ENCODE results near the gene TSC22D2.

DNA sequence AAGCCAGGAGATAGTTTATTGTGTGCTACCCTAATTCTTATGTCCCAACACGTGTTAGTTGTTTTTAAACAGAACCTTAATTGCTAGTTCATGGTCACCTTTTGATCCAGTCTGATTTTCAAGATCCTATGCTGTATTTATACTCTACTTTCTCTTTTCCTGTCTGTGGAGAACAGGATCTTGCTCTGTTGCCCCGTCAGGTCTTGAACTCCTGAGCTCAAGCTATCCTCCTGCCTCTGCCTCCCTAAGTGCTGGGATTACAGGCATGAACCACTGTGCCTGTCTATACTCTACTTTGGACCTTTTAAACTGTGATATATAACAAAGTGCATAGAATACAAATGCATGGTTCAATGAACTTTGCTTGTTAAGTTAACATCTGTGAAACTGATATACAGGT is 44.7 kb upstream of the TSC22D2 start:
- TF ChIP-seq POLR2AphosphoS5 (IDR thresholded peaks at IDR 0.05; ENCODE audit: low read depth, low read length) (no peak), POLR2A (IDR thresholded peaks at IDR 0.05; ENCODE audit: borderline replicate concordance, extremely low read depth, insufficient read depth, insufficient read length) (no peak), SRF (IDR thresholded peaks at IDR 0.05; ENCODE audit: low read depth) (no peak)
- TF ChIP-seq, protein P1, sequence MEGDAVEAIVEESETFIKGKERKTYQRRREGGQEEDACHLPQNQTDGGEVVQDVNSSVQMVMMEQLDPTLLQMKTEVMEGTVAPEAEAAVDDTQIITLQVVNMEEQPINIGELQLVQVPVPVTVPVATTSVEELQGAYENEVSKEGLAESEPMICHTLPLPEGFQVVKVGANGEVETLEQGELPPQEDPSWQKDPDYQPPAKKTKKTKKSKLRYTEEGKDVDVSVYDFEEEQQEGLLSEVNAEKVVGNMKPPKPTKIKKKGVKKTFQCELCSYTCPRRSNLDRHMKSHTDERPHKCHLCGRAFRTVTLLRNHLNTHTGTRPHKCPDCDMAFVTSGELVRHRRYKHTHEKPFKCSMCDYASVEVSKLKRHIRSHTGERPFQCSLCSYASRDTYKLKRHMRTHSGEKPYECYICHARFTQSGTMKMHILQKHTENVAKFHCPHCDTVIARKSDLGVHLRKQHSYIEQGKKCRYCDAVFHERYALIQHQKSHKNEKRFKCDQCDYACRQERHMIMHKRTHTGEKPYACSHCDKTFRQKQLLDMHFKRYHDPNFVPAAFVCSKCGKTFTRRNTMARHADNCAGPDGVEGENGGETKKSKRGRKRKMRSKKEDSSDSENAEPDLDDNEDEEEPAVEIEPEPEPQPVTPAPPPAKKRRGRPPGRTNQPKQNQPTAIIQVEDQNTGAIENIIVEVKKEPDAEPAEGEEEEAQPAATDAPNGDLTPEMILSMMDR (IDR thresholded peaks at IDR 0.05 in 2 of 3, conservative IDR thresholded peaks at IDR 0.05 in 1 of 3; ENCODE audit: borderline replicate concordance in 1 of 3, insufficient read depth in 1 of 3, low read depth in 2 of 3, low read length in 2 of 3): no peak

All from HCT116 (cell line).